DOHH2 (cell line): ENCODE measurements around the gene CYP2D6.
"Not testable (repeated sequence)": the region's sequence is repeated elsewhere in the genome, so short reads cannot be mapped to it uniquely, and the experiment has no call there.

Source experiments
- CTCF ChIP-seq: fragments of 200-600 bp; sonication (generic); IDR thresholded peaks from one replicate; pipeline ENCODE4 v1.5.1; 2014; ENCODE audit warnings: antibody characterized with exemption, mild to moderate bottlenecking, low read depth, low read length; ENCODE audit not compliant: poor library complexity, severe bottlenecking
- EZH2phosphoT487 ChIP-seq: fragments of 200-600 bp; sonication (generic); IDR thresholded peaks from 2 replicates; pipeline ENCODE4 v1.6.1; 2017; ENCODE audit warnings: borderline replicate concordance, mild to moderate bottlenecking, antibody characterized with exemption, low read length, moderate library complexity, mixed read lengths

DNA sequence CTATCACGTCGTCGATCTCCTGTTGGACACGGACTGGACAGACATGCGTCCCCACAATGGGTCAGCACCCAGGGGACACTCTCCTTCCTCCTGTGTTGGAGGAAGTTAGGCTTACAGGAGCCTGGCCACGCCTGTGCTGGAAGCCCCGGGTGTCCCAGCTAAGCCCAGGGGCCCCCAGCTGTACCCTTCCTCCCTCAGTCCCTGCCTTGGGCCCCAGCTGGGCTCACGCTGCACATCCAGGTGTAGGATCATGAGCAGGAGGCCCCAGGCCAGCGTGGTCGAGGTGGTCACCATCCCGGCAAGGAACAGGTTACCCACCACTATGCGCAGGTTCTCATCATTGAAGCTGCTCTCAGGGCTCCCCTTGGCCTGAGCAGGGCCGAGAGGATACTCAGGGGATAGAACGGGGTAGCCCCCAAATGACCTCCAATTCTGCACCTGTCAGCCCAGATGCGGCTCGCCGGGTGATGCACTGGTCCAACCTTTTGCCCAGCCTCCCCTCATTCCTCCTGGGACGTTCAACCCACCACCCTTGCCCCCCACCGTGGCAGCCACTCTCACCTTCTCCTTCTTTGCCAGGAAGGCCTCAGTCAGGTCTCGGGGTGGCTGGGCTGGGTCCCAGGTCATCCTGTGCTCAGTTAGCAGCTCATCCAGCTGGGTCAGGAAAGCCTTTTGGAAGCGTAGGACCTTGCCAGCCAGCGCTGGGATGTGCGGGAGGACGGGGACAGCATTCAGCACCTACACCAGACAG, 10.9 kb upstream of the CYP2D6 start:
- not testable (repeated sequence) for TF ChIP-seq CTCF, EZH2phosphoT487
